Measurements from ENCODE around the gene FKBP2.

GRCh38 chr11:64202992-64203391 lies 37.9 kb upstream of the FKBP2 start:
- TF ChIP-seq CTCF (IDR thresholded peaks at IDR 0.05; ENCODE audit: insufficient read depth, low read depth, low read length) = no peak
- no peak for TF ChIP-seq EZH2 (IDR thresholded peaks at IDR 0.05; ENCODE audit: insufficient read depth, low read length)
